ENCODE data around the gene SNF8. TPM values are rescaled to one million over a fixed set of nuclear protein-coding genes. Genes with fewer than 3 reads are reported as not detected.

Gene SNF8
- polyA plus RNA-seq, 1 experiment = 113 TPM

GRCh38 chr17:48929812-48930165, 14.9 kb downstream of the SNF8 start:
- no peak for DNase-seq (ENCODE audit: low read depth)
- no peak overlapping the region for H3K4me3 ChIP-seq (ENCODE audit: low read depth, low read length)
- H3K27me3 ChIP-seq (ENCODE audit: control insufficient read depth, insufficient read depth, low read length) = no peaks in the 10 kb centered on the region
- peaks cover 38% of the 10 kb centered on the region for H3K36me3 ChIP-seq (ENCODE audit: control insufficient read depth, insufficient read depth, low read length)
- TF ChIP-seq CTCF (IDR thresholded peaks at IDR 0.05; ENCODE audit: insufficient read depth, low read depth, low read length) = no peak
- ChIA-PET POLR2A (no interaction called here), CTCF (interaction anchor here (0.7 to 1.4 kb wide), 4 partner anchors 13 to 103 kb away, joined by 3 to 7 read pairs (median 4); no protein-coding TSS in a partner anchor)

GRCh38 chr17:48928876-48929811, 15.5 kb downstream of the SNF8 start:
- H3K36me3 ChIP-seq (ENCODE audit: control insufficient read depth, insufficient read depth, low read length) = peaks cover 36% of the 10 kb centered on the region
- POLR2A ChIA-PET = no interaction called here
- H3K4me3 ChIP-seq (ENCODE audit: low read depth, low read length) = no peak overlapping the region
- CTCF ChIA-PET = interaction anchor here (1.0 to 1.4 kb wide), 3 partner anchors 12 to 103 kb away, joined by 3 to 7 read pairs (median 4); no protein-coding TSS in a partner anchor
- no peak for DNase-seq (ENCODE audit: low read depth)
- no peaks in the 10 kb centered on the region for H3K27me3 ChIP-seq (ENCODE audit: control insufficient read depth, insufficient read depth, low read length)
- no peak for TF ChIP-seq CTCF (IDR thresholded peaks at IDR 0.05; ENCODE audit: insufficient read depth, low read depth, low read length)

DNA sequence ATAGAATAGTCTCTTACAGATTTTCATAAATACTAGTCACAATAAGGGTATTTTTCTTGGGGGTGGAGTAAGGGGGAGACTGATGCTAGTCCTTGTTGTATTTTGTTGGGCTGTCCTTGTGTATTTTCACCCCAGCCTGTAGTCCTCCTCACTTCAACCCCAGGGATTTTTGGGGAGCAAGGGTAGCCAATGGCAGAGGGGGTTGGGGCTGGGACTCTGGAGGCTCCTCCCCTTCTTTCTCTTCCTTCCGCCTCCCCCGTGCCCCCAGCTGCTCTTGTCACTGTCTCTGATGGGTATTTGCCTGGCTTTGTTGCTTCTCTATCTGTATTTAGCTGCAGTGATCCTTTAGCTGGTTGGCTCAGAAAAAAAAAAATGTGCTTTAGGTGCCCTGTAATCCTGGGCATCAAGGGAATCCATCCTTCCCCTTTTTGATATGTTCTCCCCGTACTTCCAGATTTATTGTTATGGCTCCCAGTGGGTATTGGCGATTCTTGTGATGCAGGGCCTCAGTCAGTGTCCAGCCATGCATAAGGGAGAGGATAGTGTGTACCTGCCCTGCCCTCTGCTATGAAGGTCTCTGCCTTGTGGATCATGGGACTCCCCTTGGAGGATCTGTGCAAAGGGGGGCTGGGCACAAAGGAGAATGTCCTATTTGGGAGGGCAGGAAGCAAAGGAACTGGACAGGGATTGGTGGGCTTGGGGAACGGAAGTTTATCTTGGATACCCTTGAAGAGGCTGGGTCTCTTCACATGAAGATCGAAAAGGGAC, 16.5 kb downstream of the SNF8 start:
- TF ChIP-seq CTCF (IDR thresholded peaks at IDR 0.05; ENCODE audit: insufficient read depth, low read depth, low read length) = no peak
- DNase-seq (ENCODE audit: low read depth) = no peak
- Histone ChIP-seq H3K27me3 (ENCODE audit: control insufficient read depth, insufficient read depth, low read length) (no peaks in the 10 kb centered on the region), H3K36me3 (ENCODE audit: control insufficient read depth, insufficient read depth, low read length) (peaks cover 41% of the 10 kb centered on the region), H3K4me3 (ENCODE audit: low read depth, low read length) (no peak overlapping the region)
- POLR2A ChIA-PET = interaction anchor here (0.5 kb wide), 1 partner anchor 10 kb away, joined by 4 read pairs; no protein-coding TSS in a partner anchor
- CTCF ChIA-PET = interaction anchor here (2.7 kb wide), 1 partner anchor 105 kb away, joined by 9 read pairs; no protein-coding TSS in a partner anchor

DNA sequence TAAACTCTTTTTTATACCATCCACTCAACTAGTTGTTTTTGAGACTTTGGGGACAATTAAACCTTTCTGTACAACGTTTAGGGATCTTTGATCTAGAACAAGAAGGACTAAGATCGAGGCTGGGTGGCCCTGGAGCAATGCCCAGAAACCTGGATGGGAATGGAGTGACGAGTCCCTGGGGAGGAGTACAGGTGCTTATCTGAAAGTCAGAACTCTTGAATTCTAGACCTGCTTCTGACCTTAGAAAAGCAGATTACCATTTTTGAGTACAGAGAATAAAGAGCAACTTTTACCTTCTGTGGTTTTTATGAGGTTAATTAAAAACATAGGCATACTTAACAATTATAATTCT, 18.7 kb downstream of the SNF8 start:
- Histone ChIP-seq H3K36me3 (ENCODE audit: control insufficient read depth, insufficient read depth, low read length) (peaks cover 51% of the 10 kb centered on the region), H3K27me3 (ENCODE audit: control insufficient read depth, insufficient read depth, low read length) (no peaks in the 10 kb centered on the region), H3K4me3 (ENCODE audit: low read depth, low read length) (no peak overlapping the region)
- POLR2A ChIA-PET = no interaction called here
- CTCF ChIA-PET = interaction anchor here (0.6 to 2.7 kb wide), 2 partner anchors 107 to 121 kb away, joined by 3 to 9 read pairs; no protein-coding TSS in a partner anchor
- DNase-seq (ENCODE audit: low read depth) = no peak
- TF ChIP-seq CTCF (IDR thresholded peaks at IDR 0.05; ENCODE audit: insufficient read depth, low read depth, low read length) = no peak
